ENCODE results near the gene ANKRD11.
A peak's percentile ranks its signal among the peaks of the same experiment; 100 is the strongest.
"Not testable (repeated sequence)": the region's sequence is repeated elsewhere in the genome, so short reads cannot be mapped to it uniquely, and the experiment has no call there.

ANKRD11 gene

GRCh38 chr16:89268987-89269735 lies 221.2 kb downstream of the ANKRD11 start:
- no peak for DNase-seq (ENCODE audit: low read depth, low spot score)

GRCh38 chr16:89268585-89268984 lies 221.8 kb downstream of the ANKRD11 start:
- DNase-seq (ENCODE audit: low read depth, low spot score): no peak

- not testable (repeated sequence) for DNase-seq (ENCODE audit: low read depth, low spot score)
Observed at GRCh38 chr16:89267746-89268145, 222.6 kb downstream of the ANKRD11 start.

GRCh38 chr16:89266521-89267134 lies 223.7 kb downstream of the ANKRD11 start:
- DNase-seq (ENCODE audit: low read depth, low spot score): no peak

- no peak for DNase-seq (ENCODE audit: low read depth, low spot score)
Observed at GRCh38 chr16:89265647-89266046, 224.7 kb downstream of the ANKRD11 start.

- no peak for DNase-seq (ENCODE audit: low read depth, low spot score)
Observed at GRCh38 chr16:89264800-89265550, 225.4 kb downstream of the ANKRD11 start.

GRCh38 chr16:89261691-89262563 lies 228.4 kb downstream of the ANKRD11 start:
- no peak for DNase-seq (ENCODE audit: low read depth, low spot score)

GRCh38 chr16:89259901-89260300 lies 230.5 kb downstream of the ANKRD11 start:
- DNase-seq (ENCODE audit: low read depth, low spot score): not testable (repeated sequence)

- DNase-seq (ENCODE audit: low read depth, low spot score): no peak
Observed at GRCh38 chr16:89257757-89258465, 232.4 kb downstream of the ANKRD11 start.

- no peak for DNase-seq (ENCODE audit: low read depth, low spot score)
Observed at GRCh38 chr16:89257281-89257731, 233.1 kb downstream of the ANKRD11 start.

GRCh38 chr16:89256651-89257254 lies 233.6 kb downstream of the ANKRD11 start:
- DNase-seq (ENCODE audit: low read depth, low spot score): peak; percentile 59

GRCh38 chr16:89253548-89254287 lies 236.6 kb downstream of the ANKRD11 start:
- DNase-seq (ENCODE audit: low read depth, low spot score): no peak

GRCh38 chr16:89248196-89248982 lies 242.0 kb downstream of the ANKRD11 start:
- DNase-seq (ENCODE audit: low read depth, low spot score): no peak

- DNase-seq (ENCODE audit: low read depth, low spot score): not testable (repeated sequence)
Observed at GRCh38 chr16:89247734-89248075, 242.7 kb downstream of the ANKRD11 start.

- DNase-seq (ENCODE audit: low read depth, low spot score): peak; percentile 91
Observed at GRCh38 chr16:89246903-89247733, 243.2 kb downstream of the ANKRD11 start.

GRCh38 chr16:89246383-89246902 lies 243.9 kb downstream of the ANKRD11 start:
- DNase-seq (ENCODE audit: low read depth, low spot score): no peak

GRCh38 chr16:89244754-89245153 lies 245.6 kb downstream of the ANKRD11 start:
- DNase-seq (ENCODE audit: low read depth, low spot score): no peak

GRCh38 chr16:89244264-89244663 lies 246.1 kb downstream of the ANKRD11 start:
- not testable (repeated sequence) for DNase-seq (ENCODE audit: low read depth, low spot score)

Measured in activated naive CD8-positive, alpha-beta T cell treated with anti-CD3 and anti-CD28 coated beads, Interleukin-2, amount 50 U/mL, for 16 hours (primary cell).